ENCODE results near the gene PMCH.
"Not testable (repeated sequence)": the region's sequence is repeated elsewhere in the genome, so short reads cannot be mapped to it uniquely, and the experiment has no call there.

PMCH gene

DNA sequence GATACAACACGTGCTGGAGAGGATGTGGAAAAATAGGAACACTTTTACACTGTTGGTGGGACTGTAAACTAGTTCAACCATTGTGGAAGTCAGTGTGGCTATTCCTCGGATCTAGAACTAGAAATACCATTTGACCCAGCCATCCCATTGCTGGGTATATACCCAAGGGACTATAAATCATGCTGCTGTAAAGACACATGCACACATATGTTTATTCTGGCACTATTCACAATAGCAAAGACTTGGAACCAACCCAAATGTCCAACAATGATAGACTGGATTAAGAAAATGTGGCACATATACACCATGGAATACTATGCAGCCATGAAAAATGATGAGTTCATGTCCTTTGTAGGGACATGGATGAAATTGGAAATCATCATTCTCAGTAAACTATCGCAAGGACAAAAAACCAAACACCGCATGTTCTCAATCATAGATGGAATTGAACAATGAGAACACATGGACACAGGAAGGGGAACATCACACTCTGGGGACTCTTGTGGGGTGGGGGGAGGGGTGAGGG is 50.5 kb downstream of the PMCH start:
- in situ Hi-C loops (cut with HindIII; ENCODE audit: low sequenced_read_pairs) = not testable (repeated sequence)
